ENCODE data around the gene CAMSAP1. TPM values are rescaled to one million over a fixed set of nuclear protein-coding genes. Genes with fewer than 3 reads are reported as not detected.

CAMSAP1 gene
- total and polyA plus RNA-seq, 9 of the 15 experiments (the other 6 are each of a cell fraction or from before 2014, with no cell fraction given), result 1.5 to 28.8 (median 14.3) TPM

GRCh38 chr9:135907431-135908092, at the start of gene CAMSAP1 (continued):
- TF ChIP-seq ZNF354B (CRISPR knock-in tag; IDR thresholded peaks at IDR 0.05), result no peak
- TF ChIP-seq CHCHD3 (CRISPR knock-in tag; IDR thresholded peaks at IDR 0.05), result no peak
- no peak for TF ChIP-seq CHD4 (IDR thresholded peaks at IDR 0.05; ENCODE audit: insufficient read depth, insufficient replicate concordance, low read depth, low read length, poor library complexity, severe bottlenecking)
- TF ChIP-seq ETS2 (tag; IDR thresholded peaks at IDR 0.05; ENCODE audit: borderline replicate concordance, poor library complexity, severe bottlenecking), result no peak
- TF ChIP-seq ELF2 (CRISPR knock-in tag; IDR thresholded peaks at IDR 0.05), result no peak
- TF ChIP-seq ADNP (tag; IDR thresholded peaks at IDR 0.05), result no peak
- TF ChIP-seq SIN3B (IDR thresholded peaks at IDR 0.05; ENCODE audit: low read depth), result peak; percentile 36; the same call in 1 of the 2 replicates
- TF ChIP-seq GTF2F1 (IDR thresholded peaks at IDR 0.05; ENCODE audit: low read depth, low read length), result no peak
- no peak for TF ChIP-seq RNF219 (CRISPR knock-in tag; IDR thresholded peaks at IDR 0.05)
- no peak for TF ChIP-seq RBM17 (IDR thresholded peaks at IDR 0.05; ENCODE audit: borderline replicate concordance, low read depth, low read length)
- no peak for TF ChIP-seq CSDE1 (IDR thresholded peaks at IDR 0.05)
- TF ChIP-seq ZNF324 (CRISPR knock-in tag; IDR thresholded peaks at IDR 0.05), result no peak
- no peak for TF ChIP-seq LCOR (CRISPR knock-in tag; IDR thresholded peaks at IDR 0.05)
- TF ChIP-seq ARNT (IDR thresholded peaks at IDR 0.05), result no peak
- TF ChIP-seq THAP12 (CRISPR knock-in tag; IDR thresholded peaks at IDR 0.05), result no peak
- TF ChIP-seq SRSF1 (IDR thresholded peaks at IDR 0.05; ENCODE audit: low read depth, low read length), result no peak
- no peak for TF ChIP-seq ZNF175 (CRISPR knock-in tag; IDR thresholded peaks at IDR 0.05; ENCODE audit: low read depth)
- no peak for TF ChIP-seq ZBTB7A (IDR thresholded peaks at IDR 0.05; ENCODE audit: borderline replicate concordance, control insufficient read depth, low read depth, low read length)
- TF ChIP-seq ZBTB26 (CRISPR knock-in tag; IDR thresholded peaks at IDR 0.05), result no peak
- TF ChIP-seq TRIM24 (IDR thresholded peaks at IDR 0.05), result no peak
- TF ChIP-seq CREB5 (CRISPR knock-in tag; IDR thresholded peaks at IDR 0.05), result no peak
- TF ChIP-seq SMARCC2 (IDR thresholded peaks at IDR 0.05; ENCODE audit: low read depth), result no peak
